Esophagus muscularis mucosa (tissue), 3 donors: Measurements from ENCODE around the gene BSCL2.

Experiments
- POLR2A ChIP-seq: fragments of 450-650 bp; IDR thresholded peaks from one replicate; pipeline ENCODE4 v1.6.1; 2017; ENCODE audit warnings: antibody characterized with exemption, moderate library complexity, mild to moderate bottlenecking, low read depth
- TF ChIP-seq, protein P1 (sequence below), 3 experiments: fragments of 200-600 bp in 2 of 3; fragments of 450-650 bp in 1 of 3; sonication (generic) in 2 of 3; IDR thresholded peaks; one replicate each; pipeline ENCODE4 v1.5.1; 2017 to 2019; ENCODE audit warnings: antibody characterized with exemption in 3 of 3, mild to moderate bottlenecking in 2 of 3, moderate library complexity in 1 of 3

DNA sequence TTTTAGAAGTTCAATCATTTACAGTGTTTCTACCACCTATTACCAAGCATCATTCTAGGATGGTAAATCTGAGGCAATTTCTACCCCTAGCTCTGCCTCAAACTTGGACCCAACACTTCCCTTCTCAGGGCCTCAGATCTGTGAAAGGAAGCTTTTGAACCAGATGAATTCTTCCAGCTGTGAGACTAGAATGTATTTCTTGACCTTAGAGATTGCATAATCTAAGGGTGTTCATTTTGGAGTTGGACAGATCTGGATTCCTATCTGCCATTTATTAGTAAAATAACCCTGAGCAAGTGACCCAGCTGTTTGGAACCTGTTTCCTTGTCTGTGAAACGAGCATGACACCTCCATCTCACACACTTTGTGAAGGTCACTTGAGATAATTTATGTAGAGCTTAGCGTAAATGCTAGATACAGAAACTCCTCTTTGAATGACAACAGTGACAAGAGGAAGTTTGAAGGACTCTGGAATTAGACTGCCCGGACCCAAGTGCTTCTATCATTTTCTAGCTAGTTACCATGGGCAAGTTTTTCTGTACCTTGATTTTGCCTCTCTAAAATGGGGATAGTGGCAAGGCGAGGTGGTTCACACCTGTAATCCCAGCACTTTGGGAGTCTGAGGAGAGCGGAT lies 50.3 kb downstream of the BSCL2 start:
- TF ChIP-seq, protein P1, sequence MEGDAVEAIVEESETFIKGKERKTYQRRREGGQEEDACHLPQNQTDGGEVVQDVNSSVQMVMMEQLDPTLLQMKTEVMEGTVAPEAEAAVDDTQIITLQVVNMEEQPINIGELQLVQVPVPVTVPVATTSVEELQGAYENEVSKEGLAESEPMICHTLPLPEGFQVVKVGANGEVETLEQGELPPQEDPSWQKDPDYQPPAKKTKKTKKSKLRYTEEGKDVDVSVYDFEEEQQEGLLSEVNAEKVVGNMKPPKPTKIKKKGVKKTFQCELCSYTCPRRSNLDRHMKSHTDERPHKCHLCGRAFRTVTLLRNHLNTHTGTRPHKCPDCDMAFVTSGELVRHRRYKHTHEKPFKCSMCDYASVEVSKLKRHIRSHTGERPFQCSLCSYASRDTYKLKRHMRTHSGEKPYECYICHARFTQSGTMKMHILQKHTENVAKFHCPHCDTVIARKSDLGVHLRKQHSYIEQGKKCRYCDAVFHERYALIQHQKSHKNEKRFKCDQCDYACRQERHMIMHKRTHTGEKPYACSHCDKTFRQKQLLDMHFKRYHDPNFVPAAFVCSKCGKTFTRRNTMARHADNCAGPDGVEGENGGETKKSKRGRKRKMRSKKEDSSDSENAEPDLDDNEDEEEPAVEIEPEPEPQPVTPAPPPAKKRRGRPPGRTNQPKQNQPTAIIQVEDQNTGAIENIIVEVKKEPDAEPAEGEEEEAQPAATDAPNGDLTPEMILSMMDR (IDR thresholded peaks at IDR 0.05), result no peak
- no peak for TF ChIP-seq POLR2A
